ENCODE measurements around the gene PPRC1. TPM values are rescaled to one million over a fixed set of nuclear protein-coding genes. Genes with fewer than 3 reads are reported as not detected.

Gene PPRC1, protein sequence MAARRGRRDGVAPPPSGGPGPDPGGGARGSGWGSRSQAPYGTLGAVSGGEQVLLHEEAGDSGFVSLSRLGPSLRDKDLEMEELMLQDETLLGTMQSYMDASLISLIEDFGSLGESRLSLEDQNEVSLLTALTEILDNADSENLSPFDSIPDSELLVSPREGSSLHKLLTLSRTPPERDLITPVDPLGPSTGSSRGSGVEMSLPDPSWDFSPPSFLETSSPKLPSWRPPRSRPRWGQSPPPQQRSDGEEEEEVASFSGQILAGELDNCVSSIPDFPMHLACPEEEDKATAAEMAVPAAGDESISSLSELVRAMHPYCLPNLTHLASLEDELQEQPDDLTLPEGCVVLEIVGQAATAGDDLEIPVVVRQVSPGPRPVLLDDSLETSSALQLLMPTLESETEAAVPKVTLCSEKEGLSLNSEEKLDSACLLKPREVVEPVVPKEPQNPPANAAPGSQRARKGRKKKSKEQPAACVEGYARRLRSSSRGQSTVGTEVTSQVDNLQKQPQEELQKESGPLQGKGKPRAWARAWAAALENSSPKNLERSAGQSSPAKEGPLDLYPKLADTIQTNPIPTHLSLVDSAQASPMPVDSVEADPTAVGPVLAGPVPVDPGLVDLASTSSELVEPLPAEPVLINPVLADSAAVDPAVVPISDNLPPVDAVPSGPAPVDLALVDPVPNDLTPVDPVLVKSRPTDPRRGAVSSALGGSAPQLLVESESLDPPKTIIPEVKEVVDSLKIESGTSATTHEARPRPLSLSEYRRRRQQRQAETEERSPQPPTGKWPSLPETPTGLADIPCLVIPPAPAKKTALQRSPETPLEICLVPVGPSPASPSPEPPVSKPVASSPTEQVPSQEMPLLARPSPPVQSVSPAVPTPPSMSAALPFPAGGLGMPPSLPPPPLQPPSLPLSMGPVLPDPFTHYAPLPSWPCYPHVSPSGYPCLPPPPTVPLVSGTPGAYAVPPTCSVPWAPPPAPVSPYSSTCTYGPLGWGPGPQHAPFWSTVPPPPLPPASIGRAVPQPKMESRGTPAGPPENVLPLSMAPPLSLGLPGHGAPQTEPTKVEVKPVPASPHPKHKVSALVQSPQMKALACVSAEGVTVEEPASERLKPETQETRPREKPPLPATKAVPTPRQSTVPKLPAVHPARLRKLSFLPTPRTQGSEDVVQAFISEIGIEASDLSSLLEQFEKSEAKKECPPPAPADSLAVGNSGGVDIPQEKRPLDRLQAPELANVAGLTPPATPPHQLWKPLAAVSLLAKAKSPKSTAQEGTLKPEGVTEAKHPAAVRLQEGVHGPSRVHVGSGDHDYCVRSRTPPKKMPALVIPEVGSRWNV (N-terminal part only)
- 10 to 100 TPM; 14.4 to 22.1 TPM for total RNA-seq
- long read RNA-seq, partial matches to known transcripts: 4 of 4 reads
- long read RNA-seq, other reads (novel, unspliced or antisense): 0 of 4 reads

DNA sequence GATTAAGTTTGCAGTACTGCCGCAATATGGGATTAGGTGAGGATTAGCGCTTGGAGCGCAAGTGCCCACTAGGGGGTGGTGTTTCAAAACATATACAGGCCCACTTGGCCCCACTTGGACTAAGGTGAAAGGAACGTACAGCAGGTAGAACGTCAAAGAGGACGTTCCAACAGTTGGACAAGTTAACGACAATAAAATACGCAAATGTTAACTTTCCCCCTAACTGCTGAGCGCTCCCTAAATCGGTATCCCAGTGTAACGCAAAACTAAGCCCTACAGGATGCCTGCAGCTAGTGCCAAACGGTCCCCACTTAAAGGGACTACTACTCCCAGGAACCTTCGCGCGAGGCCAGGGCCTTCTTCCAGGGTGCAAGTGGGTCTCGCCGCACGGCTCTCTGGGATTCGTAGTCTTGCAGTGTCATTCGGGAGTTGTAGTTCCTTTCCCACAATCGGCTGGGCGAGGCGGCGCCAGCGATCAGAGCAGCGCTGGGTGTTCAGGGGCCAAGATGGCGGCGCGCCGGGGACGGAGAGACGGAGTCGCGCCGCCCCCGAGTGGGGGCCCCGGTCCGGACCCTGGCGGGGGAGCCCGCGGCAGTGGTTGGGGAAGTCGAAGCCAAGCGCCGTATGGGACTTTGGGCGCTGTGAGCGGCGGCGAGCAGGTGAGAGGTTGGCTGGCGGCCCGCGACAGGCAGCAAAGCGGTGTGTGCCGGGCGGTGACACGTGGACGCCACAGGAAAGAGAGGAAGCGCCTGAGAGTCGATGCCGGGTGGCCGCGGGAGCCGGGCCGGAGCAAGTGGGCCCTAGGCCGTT is at the start of gene PPRC1:
TSS of gene PPRC1 (plus strand) at position 478 of the 810 bp plus-strand sequence. CDS start at position 507, 29 bp downstream.
- DNase-seq (peak; percentile 97 to 99), ATAC-seq (peak; percentile 92)
- intact Hi-C loops (cut with DNase I, micrococcal nuclease): no loop called here

DNA sequence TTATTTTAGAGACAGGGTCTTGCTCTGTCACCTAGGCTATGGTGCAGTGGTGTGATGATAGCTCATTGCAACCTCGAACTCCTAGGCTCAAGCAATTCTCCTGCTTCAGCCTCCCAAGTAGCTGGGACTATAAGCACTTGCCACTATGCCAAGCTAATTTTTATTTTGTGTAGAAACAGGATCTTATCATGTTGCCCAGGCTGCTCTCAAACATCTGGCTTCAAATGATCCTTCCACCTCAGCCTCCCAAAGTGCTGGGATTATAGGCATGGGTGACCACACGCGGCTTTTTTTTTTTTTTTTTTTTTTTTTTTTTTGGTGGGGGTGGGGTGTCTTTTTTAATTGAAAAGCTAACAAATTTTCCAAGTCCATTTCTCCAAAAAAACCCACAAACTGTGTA is 49.3 kb upstream of the PPRC1 start:
- no peak for ATAC-seq
- DNase-seq: no peak
- intact Hi-C loops (cut with DNase I, micrococcal nuclease): no loop called here

DNA sequence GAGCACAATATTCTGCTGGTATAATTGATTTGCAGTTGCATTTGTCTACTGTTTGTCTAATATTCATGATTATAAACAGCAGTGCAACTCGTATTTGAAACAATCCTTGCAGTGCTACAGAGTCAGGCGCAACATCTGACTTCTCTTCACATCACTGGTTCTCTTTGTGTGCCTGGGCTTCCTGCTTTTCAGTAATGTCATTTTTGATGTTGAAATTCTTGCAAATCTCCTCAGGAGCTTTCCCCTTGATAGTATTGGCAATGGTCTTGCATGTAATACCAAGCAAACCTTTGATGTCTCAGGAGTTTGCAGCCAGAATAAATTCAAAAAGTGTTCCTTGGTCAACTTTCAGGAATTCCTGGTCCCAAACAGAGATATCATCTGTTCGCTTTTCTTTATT is 47.5 kb upstream of the PPRC1 start:
- ATAC-seq (no peak), DNase-seq (no peak)
- intact Hi-C loops (cut with DNase I, micrococcal nuclease): no loop called here

DNA sequence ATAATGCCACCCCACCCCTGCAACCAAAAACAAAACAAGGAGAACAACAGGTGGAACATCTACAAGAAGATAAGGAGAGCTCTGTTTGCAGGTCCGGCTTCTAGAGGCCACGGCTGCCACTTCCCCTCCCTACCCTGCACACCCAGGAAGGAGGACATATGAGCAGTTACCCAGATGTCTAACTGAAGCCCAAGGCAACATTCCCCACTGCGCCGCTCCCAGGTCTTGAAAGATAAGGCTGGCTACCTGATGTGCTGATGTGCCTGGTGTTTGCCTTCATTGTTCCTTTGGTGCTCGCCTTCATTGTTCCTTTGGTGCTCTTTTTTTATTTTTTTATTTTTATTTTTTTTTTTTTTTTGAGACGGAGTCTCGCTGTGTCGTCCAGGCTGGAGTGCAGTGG is 46.6 kb upstream of the PPRC1 start:
- DNase-seq (no peak), ATAC-seq (no peak)
- intact Hi-C loops (cut with DNase I, micrococcal nuclease): no loop called here

DNA sequence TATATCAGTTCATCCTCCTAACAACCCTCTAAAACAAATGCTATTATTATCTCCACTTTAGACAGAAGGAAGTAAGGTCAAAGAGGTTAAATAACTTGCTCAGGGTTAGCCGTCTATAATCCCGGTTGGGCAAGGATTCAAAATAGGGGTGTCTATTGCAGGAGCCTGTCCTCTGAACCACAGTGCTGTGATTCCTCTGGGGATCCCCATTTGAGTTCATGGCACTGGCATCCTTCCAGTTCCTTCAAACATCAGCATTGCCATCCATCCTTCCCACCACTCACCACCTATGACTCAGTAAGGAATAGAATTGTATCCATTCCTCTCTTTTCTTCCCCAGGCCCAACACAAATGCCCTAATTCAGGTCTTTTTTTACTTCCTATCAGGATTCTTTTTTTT is 42.1 kb upstream of the PPRC1 start:
- DNase-seq: no peak
- ATAC-seq: no peak
- intact Hi-C loops (cut with DNase I, micrococcal nuclease): no loop called here

DNA sequence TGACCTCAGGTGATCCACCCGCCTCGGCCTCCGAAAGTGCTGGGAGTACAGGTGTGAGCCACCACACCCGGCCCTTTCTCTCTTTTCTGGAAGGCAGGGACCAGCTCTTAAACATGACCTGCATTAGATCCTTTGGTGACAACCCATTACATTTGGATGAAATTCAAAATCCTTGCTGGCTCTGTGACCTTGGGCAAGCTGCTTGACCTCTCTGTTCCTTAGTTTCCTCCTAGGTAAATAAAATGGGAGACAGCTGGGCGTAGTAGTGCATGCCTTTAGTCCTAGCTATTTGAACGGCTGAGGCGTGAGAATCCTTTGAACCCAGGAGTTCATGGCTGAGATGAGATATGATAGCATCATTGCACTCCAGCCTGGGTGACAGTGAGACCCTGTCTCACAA is 36.4 kb upstream of the PPRC1 start:
- intact Hi-C loops (cut with DNase I, micrococcal nuclease): no loop called here
- no peak for ATAC-seq
- no peak for DNase-seq

DNA sequence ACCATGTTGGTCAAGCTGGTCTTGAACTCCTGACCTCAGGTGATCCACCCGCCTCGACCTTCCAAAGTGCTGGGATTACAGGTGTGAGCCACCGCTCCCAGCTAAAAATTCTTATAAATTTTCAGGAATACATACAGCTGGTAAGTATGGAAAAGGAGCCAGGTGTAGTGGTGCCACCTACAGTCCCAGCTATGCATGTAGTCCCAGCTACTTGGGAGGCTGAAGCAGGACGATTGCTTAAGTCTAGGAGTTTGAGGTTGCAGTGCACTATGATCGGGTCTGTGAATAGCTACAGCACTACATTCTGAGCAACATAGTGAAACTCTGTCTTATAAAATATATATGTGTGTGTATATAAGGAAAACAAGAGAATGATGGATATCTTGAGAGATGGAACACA is 31.7 kb upstream of the PPRC1 start:
- ATAC-seq (no peak), DNase-seq (no peak)

DNA sequence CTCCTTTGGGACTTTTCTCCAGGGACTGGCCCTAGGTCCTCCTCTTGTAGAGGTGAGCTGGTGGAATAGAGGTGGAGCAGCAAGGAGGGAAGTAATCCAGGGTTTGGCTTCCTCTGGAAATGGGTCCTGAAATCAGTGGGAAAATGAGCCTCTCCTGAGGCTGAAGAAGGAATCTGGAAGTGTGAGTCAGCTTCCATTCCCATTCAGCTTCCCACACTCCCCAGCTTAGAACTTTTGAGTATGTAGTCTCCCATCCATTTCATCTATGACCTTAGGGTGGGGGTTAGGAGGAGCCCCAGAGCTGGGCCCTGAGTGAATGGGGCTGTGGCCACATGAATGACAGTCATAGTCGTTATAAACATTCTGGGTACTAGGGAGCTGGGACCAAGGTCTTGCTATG is 30.4 kb upstream of the PPRC1 start:
- intact Hi-C loops (cut with DNase I, micrococcal nuclease): no loop called here
- DNase-seq (no peak), ATAC-seq (no peak)

More for the DNA sequence above, 31.7 kb upstream of the PPRC1 start:
- intact Hi-C loops (cut with DNase I, micrococcal nuclease): no loop called here

DNA sequence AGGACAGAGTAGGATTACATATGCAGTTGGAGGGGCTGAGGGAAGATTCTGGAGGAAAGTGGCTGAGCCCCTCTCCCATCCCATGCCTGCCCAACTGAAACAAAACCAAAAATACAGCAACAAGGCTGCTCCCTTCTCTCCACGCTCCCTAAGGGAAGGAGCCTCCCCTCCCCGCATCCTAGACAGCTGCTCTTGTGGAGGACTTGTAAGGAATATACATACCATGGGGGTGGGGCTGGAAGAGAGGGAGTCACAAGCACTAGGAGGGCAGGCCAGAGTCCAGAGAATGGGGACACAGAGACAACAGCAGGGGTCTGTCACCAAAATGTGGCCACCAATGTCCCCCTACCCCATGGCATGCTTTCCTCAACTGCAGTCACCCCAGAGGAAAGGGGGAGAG is 25.8 kb upstream of the PPRC1 start:
- intact Hi-C loops (cut with DNase I, micrococcal nuclease): no loop called here
- ATAC-seq (no peak), DNase-seq (no peak)

DNA sequence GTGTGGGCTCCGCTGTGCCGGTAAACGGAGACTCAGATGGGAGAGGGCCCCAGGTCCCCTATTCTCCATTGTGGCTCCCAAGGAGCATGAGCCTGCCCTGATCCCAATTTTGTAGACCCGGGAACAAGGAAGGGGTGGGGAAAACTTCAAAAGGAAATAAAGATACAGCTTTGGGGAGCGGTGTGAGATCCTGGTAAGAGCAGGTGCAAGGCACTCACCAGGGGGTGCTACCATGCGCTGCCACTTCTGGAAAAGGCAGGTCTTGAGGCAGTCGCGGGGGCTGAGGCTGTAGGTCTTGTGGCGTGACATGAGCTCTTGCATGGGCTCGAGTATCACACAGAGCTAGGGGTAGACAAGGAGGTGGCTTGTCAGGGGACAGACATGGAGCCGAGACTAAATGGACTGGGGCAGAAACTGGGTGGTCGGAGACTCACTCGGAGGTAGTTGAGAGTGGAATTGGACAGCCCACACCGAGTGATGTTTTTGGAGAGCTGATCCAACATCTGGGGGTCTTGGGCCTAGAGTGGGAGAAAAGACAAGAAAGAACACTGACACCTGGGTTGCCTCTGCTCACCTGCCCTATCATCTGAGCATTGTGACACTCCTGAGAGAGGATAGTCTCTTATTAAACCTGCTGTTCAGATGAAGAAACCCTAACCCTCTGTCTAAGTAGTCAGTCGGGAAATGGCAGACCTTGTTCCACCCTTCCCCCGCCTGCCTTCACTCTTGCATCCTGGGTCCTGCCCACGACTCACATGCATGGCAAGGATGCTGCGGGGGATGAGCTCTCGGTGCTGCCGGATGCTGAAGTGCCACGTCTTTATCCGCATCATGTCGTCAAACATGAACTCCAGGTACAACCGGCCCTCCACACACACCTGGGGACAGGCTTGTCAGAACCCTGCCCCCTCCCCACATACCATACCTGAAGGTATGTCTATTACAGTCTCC is 23.4 kb upstream of the PPRC1 start:
- no peak for DNase-seq
- no peak for ATAC-seq
- intact Hi-C loops (cut with DNase I, micrococcal nuclease): no loop called here

DNA sequence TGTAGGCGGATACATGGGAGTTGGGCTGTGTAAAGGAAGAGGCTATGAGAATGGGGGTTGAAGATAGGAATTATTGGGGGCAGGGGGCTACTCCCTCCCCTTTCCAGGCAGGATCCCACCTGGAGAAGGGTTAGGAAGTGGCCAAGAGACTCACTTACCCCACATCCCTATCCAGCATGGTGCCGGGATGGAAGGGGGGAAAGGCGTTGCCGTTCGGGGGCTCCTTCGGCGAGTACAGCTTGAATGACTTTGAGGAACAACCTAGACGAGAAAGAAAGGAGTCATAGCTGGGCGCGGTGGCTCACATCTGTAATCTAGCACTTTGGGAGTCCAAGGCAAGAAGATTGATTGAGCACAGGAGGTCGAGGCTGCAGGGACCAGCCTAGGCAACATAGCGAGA is 21.6 kb upstream of the PPRC1 start:
- intact Hi-C loops (cut with DNase I, micrococcal nuclease): no loop called here
- no peak for ATAC-seq

DNA sequence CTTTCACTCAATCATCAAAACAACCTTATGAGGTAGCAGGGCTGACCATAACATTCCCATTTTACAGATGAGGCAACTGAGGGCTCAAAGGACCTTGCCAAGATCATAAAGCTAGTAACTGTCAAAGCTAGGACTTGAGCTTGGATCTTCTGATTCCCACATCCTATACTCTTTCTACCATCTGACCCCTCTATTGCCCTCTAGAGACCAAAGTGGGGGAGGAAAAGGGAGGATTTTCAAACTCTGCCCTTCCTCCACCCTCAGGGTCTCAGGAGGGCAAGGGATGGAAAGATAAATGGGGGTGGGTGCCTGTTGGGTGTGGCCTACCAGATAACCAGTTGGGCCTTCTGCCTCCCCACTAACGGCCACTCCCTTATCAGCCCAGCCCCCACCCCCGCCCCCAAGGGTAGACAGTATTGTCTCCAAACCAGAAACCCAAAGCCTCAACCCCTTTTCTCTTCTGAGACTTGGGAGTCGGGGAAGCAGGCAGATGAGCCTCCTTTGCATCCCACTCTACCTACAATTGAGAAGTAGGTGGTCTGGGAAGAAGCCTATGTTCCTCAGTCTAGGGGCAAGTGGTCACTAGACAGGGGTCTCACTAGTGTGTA is 20.5 kb upstream of the PPRC1 start:
- DNase-seq (no peak), ATAC-seq (no peak)
- intact Hi-C loops (cut with DNase I, micrococcal nuclease): no loop called here

More for the DNA sequence above, 21.6 kb upstream of the PPRC1 start:
- no peak for DNase-seq

DNA sequence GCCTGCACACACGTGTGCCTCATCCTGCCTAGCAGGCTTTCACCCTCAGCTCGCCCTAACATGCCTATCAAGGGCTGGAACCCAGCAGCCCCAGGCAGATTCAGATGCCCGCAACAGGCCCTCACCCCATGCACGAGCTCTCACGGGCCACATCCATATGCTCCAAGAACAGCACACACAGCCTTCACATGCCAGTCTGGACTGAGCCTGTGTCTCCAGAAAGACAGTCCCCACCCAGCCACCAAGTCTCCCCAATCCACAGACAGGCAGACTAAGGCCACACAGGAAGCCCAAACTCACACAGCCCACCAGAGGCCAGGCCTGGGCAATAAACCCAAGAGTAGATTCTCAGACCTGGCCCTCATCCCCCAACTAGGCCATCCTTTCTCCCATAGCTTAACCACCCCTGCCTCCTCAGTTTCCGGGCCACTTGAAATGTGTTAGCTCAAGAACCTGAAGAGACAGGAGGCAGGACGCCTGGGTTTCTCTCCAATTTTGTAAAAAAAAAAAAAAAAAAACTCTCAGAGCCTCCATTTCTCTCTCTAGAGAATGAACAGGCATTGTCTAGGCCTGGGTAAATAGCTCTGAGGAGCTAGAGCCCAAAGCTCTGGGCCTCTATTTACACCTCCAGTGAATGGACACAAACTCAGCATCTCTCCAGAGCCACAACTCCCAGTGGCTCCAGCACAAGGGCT is 19.4 kb upstream of the PPRC1 start:
- ATAC-seq (no peak), DNase-seq (no peak)
- intact Hi-C loops (cut with DNase I, micrococcal nuclease): no loop called here

DNA sequence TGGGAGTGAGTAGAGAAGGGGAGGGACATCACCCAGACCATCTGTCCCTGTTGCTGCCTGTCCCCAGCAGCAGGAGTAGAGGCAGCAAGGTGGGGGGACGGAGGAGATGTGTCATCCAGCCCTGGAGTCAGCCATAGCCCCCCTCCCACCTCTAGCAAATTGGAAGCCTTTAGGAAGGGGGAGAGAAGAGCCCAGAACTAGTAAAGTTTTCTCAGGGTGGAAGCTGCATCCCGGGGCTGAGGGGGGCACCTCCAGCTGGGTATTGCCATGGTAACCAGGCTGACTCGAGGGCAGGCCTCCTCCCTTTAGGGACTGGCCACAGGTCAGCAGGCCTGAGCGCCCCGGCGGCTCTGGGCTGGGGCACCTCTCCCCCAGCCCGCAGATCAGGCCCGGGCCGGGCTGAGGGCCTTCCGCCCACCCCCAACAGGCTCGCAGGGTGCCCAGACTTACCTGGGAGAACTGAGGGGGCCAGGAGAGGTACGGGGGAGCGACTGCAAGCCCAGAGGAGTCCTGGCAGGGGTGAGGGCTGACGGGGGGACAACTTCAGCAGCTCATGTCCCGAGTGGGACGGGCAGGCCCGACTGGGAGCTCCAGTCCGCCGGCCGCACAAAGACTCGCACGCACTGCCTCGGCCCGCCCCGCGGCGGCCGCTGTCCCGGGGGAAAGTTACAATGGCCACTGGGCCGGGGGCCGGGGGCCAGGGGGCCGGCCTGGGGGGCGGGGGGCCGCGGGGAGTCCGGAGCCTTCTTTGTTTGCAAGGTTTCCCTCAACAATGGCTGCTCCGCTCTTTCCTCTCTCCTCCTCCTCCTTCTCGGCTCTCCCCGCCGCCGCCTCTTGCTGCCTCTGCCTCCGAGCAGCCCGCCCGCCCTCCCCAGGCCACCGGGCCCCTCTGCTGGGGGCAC is 18.6 kb upstream of the PPRC1 start:
- intact Hi-C loops (cut with DNase I, micrococcal nuclease): no loop called here
- DNase-seq (peak in 1 of 2 donors; percentile 43), ATAC-seq (peak; percentile 43)
